HepG2 (cell line): ENCODE data around the gene FANK1. TPM values are rescaled to one million over a fixed set of nuclear protein-coding genes. Genes with fewer than 3 reads are reported as not detected.
"Not testable (repeated sequence)": the region's sequence is repeated elsewhere in the genome, so short reads cannot be mapped to it uniquely, and the experiment has no call there.

Experiments
- ATAC-seq: fragments of 200-7000 bp; cut with Tn5 transposase; 3 replicates; pipeline ENCODE4 v1.9.1; 2020; ENCODE audit warnings: mild to moderate bottlenecking, moderate library complexity
- BruUV-seq: library from RNA; stranded (reverse); fragments of 400-500 nt; replicated peaks from 2 replicates; lab custom pipeline; 2021; lab: Mats Ljungman, UMichigan
- CTCF ChIA-PET: fragments of 300-600 bp; formaldehyde crosslinking; extraction: SDS; loops from one replicate; lab custom pipeline; 2021; ENCODE audit warnings: low total read pairs, inconsistent platforms, low intra/inter-chr PET ratio; lab: Yijun Ruan, JAX
- POLR2A ChIA-PET: fragments of 350-600 bp; sonication (Branson Sonifier 250); formaldehyde crosslinking; loops from one replicate; lab custom pipeline; 2020; ENCODE audit warnings: antibody characterized with exemption, inconsistent platforms; lab: Yijun Ruan, JAX
- DNase-seq: peaks from one replicate; pipeline ENCODE4 v3.0.0-alpha.2; 2015; ENCODE audit warnings: low spot score
- FAIRE-seq: peaks from 3 replicates; lab custom pipeline; 2011; peaks lifted over from hg19 to GRCh38; lab: Jason Lieb, UNC
- H2AFZ ChIP-seq: one replicate; pipeline ENCODE4 v1.6.1; 2011; ENCODE audit warnings: low read length, inconsistent platforms
- H3K27ac ChIP-seq: fragments of 300-600 bp; 3 replicates; pipeline ENCODE4 v1.8.0; 2011; ENCODE audit warnings: mixed run types, mild to moderate bottlenecking, mixed read lengths, low read length, inconsistent platforms; ENCODE audit not compliant: insufficient read depth; ENCODE audit errors: extremely low read length
- H3K27me3 ChIP-seq, 2 experiments: fragments of 200-600 bp in 1 of 2; 2 replicates in 1 of 2; 3 replicates in 1 of 2; pipeline versions ENCODE4 v1.6.0 to v1.8.0; 2011; ENCODE audit warnings: low read length in 2 of 2, mild to moderate bottlenecking in 2 of 2, moderate library complexity in 2 of 2, inconsistent platforms in 1 of 2; ENCODE audit not compliant: insufficient read depth in 2 of 2, control insufficient read depth in 1 of 2
- H3K36me3 ChIP-seq, 2 experiments: fragments of 200-600 bp in 1 of 2; replicated peaks in 1 of 2; 2 replicates in 1 of 2; 3 replicates in 1 of 2; pipeline versions ENCODE4 v1.5.1 to v1.8.0; 2011; ENCODE audit warnings: low read length in 2 of 2, inconsistent platforms in 1 of 2; ENCODE audit not compliant: insufficient read depth in 2 of 2, control insufficient read depth in 1 of 2
- H3K4me1 ChIP-seq: 2 replicates; pipeline ENCODE4 v1.5.1; 2012; ENCODE audit warnings: low read length, inconsistent platforms; ENCODE audit not compliant: insufficient read depth
- H3K4me2 ChIP-seq: 2 replicates; pipeline ENCODE4 v1.6.0; 2011; ENCODE audit warnings: low read depth, low read length, inconsistent platforms
- H3K4me3 ChIP-seq, 3 experiments: fragments of 200-600 bp in 1 of 3; sonication (generic), shearing (Covaris generic) in 1 of 3; replicated peaks in 1 of 3; 2 replicates each; pipeline ENCODE4 v1.5.1; 2011 to 2016; ENCODE audit warnings: low read length in 3 of 3, inconsistent platforms in 2 of 3, low read depth in 2 of 3, mild to moderate bottlenecking in 2 of 3, control low read depth in 1 of 3, mixed read lengths in 1 of 3; ENCODE audit not compliant: insufficient read depth in 1 of 3
- H3K79me2 ChIP-seq: one replicate; pipeline ENCODE4 v1.6.1; 2011; ENCODE audit warnings: low read length, inconsistent platforms; ENCODE audit not compliant: insufficient read depth
- H3K9ac ChIP-seq: 2 replicates; pipeline ENCODE4 v1.6.0; 2011; ENCODE audit warnings: mild to moderate bottlenecking, low read depth, low read length, inconsistent platforms; ENCODE audit not compliant: insufficient read depth
- H3K9me3 ChIP-seq: 2 replicates; pipeline ENCODE4 v1.5.1; 2012; ENCODE audit warnings: mild to moderate bottlenecking, low read length
- H4K20me1 ChIP-seq: 2 replicates; pipeline ENCODE4 v1.6.0; 2011; ENCODE audit warnings: inconsistent platforms, mild to moderate bottlenecking, low read length, moderate library complexity; ENCODE audit not compliant: insufficient read depth
- ATF7 ChIP-seq, 2 experiments: fragments of 450-650 bp in 1 of 2; sonication (generic) in 1 of 2; formaldehyde crosslinking in 1 of 2; IDR thresholded peaks; 2 replicates each; pipeline versions ENCODE4 v1.4.0 to v1.6.1; 2016 to 2020; ENCODE audit warnings: antibody characterized with exemption in 1 of 2, mild to moderate bottlenecking in 1 of 2, missing genetic modification reagents in 1 of 2
- EEA1 ChIP-seq: sonication (generic); formaldehyde crosslinking; IDR thresholded peaks from 2 replicates; pipeline ENCODE4 v1.5.1; 2020; ENCODE audit warnings: mild to moderate bottlenecking, missing genetic modification reagents, borderline replicate concordance
- FOXK2 ChIP-seq: fragments of 450-650 bp; IDR thresholded peaks from 2 replicates; pipeline ENCODE4 v1.6.1; 2016
- GMEB1 ChIP-seq: sonication (generic); formaldehyde crosslinking; IDR thresholded peaks from 2 replicates; pipeline ENCODE4 v1.5.1; 2020; ENCODE audit warnings: missing genetic modification reagents, mild to moderate bottlenecking, borderline replicate concordance
- IRF2 ChIP-seq: IDR thresholded peaks from 2 replicates; pipeline ENCODE4 v1.6.1; 2018; ENCODE audit warnings: missing genetic modification reagents, missing compliant biosample characterization
- NFIB ChIP-seq: sonication (generic); formaldehyde crosslinking; IDR thresholded peaks from 2 replicates; pipeline ENCODE4 v1.9.0; 2021; ENCODE audit warnings: missing genetic modification reagents, mild to moderate bottlenecking, borderline replicate concordance
- ZNF430 ChIP-seq: sonication (generic); formaldehyde crosslinking; IDR thresholded peaks from 2 replicates; pipeline ENCODE4 v1.9.0; 2021; ENCODE audit warnings: mild to moderate bottlenecking, missing genetic modification reagents
- ZNF749 ChIP-seq: sonication (generic); formaldehyde crosslinking; IDR thresholded peaks from 2 replicates; pipeline ENCODE4 v1.8.0; 2022; ENCODE audit warnings: mild to moderate bottlenecking, missing genetic modification reagents, moderate library complexity, borderline replicate concordance
- WGBS: methylation state at CpG from one replicate; pipeline ENCODE4 v1.1.6; 2017; ENCODE audit warnings: low lambda C conversion rate; 5-methylcytosine and 5-hydroxymethylcytosine counted together
- in situ Hi-C: cut with HindIII; loops from 2 replicates; pipeline ENCODE4 v1.10.0; 2017; ENCODE audit warnings: low pct_unique_long_range_greater_than_20kb; ENCODE audit not compliant: extremely low pct_ligation_motif_present
- intact Hi-C: fragments of 100-400 bp; cut with micrococcal nuclease; formaldehyde crosslinking; loops from one replicate; pipeline ENCODE4 v1.10.0; 2022; ENCODE audit not compliant: unreplicated experiment
- polyA plus RNA-seq, 8 experiments: library from polyadenylated mRNA; depleted of rRNA in 3 of 8; stranded (reverse) in 7 of 8; unstranded in 1 of 8; fragments of >200 nt; fragmentation: Illumina TruSeq in 4 of 8; extraction: Trizol in 4 of 8; gene quantifications; 2 replicates each; pipeline versions ENCODE4 v1.2.1 to v1.2.3, GENCODE V29; 2011 to 2016; ENCODE audit warnings: low read depth in 4 of 8, missing spikeins in 1 of 8, mixed read lengths in 1 of 8; ENCODE audit not compliant: insufficient read depth in 1 of 8
- total RNA-seq, 5 experiments: library from RNA; depleted of rRNA; stranded (reverse); fragments of >200 nt; fragmentation: Illumina TruSeq; extraction: Trizol; gene quantifications; 2 replicates each; pipeline ENCODE4 v1.2.3, GENCODE V29; 2016; ENCODE audit warnings: low read depth in 1 of 5
- TF ChIP-seq, protein P1 (sequence below): sonication (generic); formaldehyde crosslinking; IDR thresholded peaks from 2 replicates; pipeline ENCODE4 v1.9.0; 2021; ENCODE audit warnings: missing genetic modification reagents, borderline replicate concordance
- TF ChIP-seq, protein P2 (sequence below): sonication (generic); formaldehyde crosslinking; conservative IDR thresholded peaks from 2 replicates; pipeline ENCODE4 v1.5.0; 2020; ENCODE audit warnings: missing genetic modification reagents

The FANK1 gene
- total and polyA plus RNA-seq, 2 of the 13 experiments (the other 11 are each of a cell fraction or from before 2014, with no cell fraction given), result 0.22 TPM; not detected in 1

- CTCF ChIA-PET, FAIRE-seq: not testable (repeated sequence)
These were observed 25.4 kb downstream of the FANK1 start for GRCh38 chr10:125921643-125922306.

GRCh38 chr10:125925262-125925834 is 29.0 kb downstream of the FANK1 start:
- no peak for FAIRE-seq
- in situ Hi-C loops, result no loop called here
- BruUV-seq, result no TSS peak
- intact Hi-C loops, result no loop called here
- peaks cover 0 to 5% of the 10 kb centered on the region in 2 experiments; a peak in 1 of 5 replicates for H3K27me3 ChIP-seq
- H3K4me1 ChIP-seq, result no peaks in the 10 kb centered on the region
- H3K27ac ChIP-seq, result no peak overlapping the region
- H3K79me2 ChIP-seq, result no peaks in the 10 kb centered on the region
- whole genome bisulfite sequencing, result 17% methylated on average over 5 of the region's 5 CpGs
- DNase-seq, result no peak
- no peak overlapping the region for H3K9ac ChIP-seq
- H3K9me3 ChIP-seq, result peaks cover 11% of the 10 kb centered on the region
- no peaks in the 10 kb centered on the region for H3K36me3 ChIP-seq
- POLR2A ChIA-PET, result no interaction called here
- no peak for ATAC-seq
- CTCF ChIA-PET, result no interaction called here
- H2AFZ ChIP-seq, result no peak overlapping the region
- no peak overlapping the region for H3K4me3 ChIP-seq
- H4K20me1 ChIP-seq, result no peaks in the 10 kb centered on the region
- H3K4me2 ChIP-seq, result no peak overlapping the region
- no peak for TF ChIP-seq EEA1 (CRISPR knock-in tag)
- no peak for TF ChIP-seq IRF2 (CRISPR knock-in tag)
- TF ChIP-seq ZNF749, result no peak
- TF ChIP-seq FOXK2, result no peak
- TF ChIP-seq, protein P1, sequence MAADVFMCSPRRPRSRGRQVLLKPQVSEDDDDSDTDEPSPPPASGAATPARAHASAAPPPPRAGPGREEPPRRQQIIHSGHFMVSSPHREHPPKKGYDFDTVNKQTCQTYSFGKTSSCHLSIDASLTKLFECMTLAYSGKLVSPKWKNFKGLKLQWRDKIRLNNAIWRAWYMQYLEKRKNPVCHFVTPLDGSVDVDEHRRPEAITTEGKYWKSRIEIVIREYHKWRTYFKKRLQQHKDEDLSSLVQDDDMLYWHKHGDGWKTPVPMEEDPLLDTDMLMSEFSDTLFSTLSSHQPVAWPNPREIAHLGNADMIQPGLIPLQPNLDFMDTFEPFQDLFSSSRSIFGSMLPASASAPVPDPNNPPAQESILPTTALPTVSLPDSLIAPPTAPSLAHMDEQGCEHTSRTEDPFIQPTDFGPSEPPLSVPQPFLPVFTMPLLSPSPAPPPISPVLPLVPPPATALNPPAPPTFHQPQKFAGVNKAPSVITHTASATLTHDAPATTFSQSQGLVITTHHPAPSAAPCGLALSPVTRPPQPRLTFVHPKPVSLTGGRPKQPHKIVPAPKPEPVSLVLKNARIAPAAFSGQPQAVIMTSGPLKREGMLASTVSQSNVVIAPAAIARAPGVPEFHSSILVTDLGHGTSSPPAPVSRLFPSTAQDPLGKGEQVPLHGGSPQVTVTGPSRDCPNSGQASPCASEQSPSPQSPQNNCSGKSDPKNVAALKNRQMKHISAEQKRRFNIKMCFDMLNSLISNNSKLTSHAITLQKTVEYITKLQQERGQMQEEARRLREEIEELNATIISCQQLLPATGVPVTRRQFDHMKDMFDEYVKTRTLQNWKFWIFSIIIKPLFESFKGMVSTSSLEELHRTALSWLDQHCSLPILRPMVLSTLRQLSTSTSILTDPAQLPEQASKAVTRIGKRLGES (CRISPR knock-in tag), result no peak
- TF ChIP-seq NFIB, result no peak
- no peak for TF ChIP-seq ZNF430
- no peak for TF ChIP-seq GMEB1 (CRISPR knock-in tag)
- TF ChIP-seq, protein P2, sequence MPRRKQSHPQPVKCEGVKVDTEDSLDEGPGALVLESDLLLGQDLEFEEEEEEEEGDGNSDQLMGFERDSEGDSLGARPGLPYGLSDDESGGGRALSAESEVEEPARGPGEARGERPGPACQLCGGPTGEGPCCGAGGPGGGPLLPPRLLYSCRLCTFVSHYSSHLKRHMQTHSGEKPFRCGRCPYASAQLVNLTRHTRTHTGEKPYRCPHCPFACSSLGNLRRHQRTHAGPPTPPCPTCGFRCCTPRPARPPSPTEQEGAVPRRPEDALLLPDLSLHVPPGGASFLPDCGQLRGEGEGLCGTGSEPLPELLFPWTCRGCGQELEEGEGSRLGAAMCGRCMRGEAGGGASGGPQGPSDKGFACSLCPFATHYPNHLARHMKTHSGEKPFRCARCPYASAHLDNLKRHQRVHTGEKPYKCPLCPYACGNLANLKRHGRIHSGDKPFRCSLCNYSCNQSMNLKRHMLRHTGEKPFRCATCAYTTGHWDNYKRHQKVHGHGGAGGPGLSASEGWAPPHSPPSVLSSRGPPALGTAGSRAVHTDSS (CRISPR knock-in tag), result no peak

More at GRCh38 chr10:125921643-125922306, 25.4 kb downstream of the FANK1 start:
- not testable (repeated sequence) for ATAC-seq; H2AFZ ChIP-seq; H3K79me2 ChIP-seq; H4K20me1 ChIP-seq; DNase-seq; TF ChIP-seq ATF7 (CRISPR knock-in tag; IDR thresholded peaks at IDR 0.05)
- peak; percentile 58 for TF ChIP-seq ATF7 (IDR thresholded peaks at IDR 0.05)
- TF ChIP-seq, all 625 proteins: peak for 1; not testable (repeated sequence) for 624
- H3K27me3 ChIP-seq, H3K36me3 ChIP-seq, H3K27ac ChIP-seq, BruUV-seq, H3K4me2 ChIP-seq, H3K4me3 ChIP-seq, POLR2A ChIA-PET, in situ Hi-C loops, H3K4me1 ChIP-seq, intact Hi-C loops, H3K9ac ChIP-seq: not testable (repeated sequence)
- peaks cover 18% of the 10 kb centered on the region for H3K9me3 ChIP-seq
- 18% methylated on average over 2 of the region's 2 CpGs for WGBS
